ENCODE measurements around the gene ZNF483. TPM values are rescaled to one million over a fixed set of nuclear protein-coding genes. Genes with fewer than 3 reads are reported as not detected.

Gene ZNF483
- 10 to 100 TPM; 13.5 to 21.5 (median 16.5) TPM for total RNA-seq
- 21.4 TPM for total RNA-seq (2013)
- total RNA-seq, result 6.3 to 95.9 (median 44.4) reads per million in 29 experiments

- POLR2A ChIA-PET, result interaction anchor here in 1 of 2 donors (0.5 to 0.6 kb wide), 3 partner anchors 20 to 854 kb away, joined by 3 to 11 read pairs (median 6); partner anchors contain the start of gene HSDL2
- Histone ChIP-seq H3K27me3 (replicated peaks in 1 of 2; ENCODE audit: control insufficient read depth in 2 of 2, extremely low read depth in 1 of 2, insufficient read depth in 2 of 2, low read length in 1 of 2) (peaks cover 0 to 2% of the 10 kb centered on the region in 2 experiments), H3K4me1 (ENCODE audit: control insufficient read depth in 1 of 2, extremely low read depth in 1 of 2, insufficient read depth in 2 of 2, low read length in 2 of 2) (peaks cover 0 to 14% of the 10 kb centered on the region in 2 experiments), H3K36me3 (ENCODE audit: control insufficient read depth in 2 of 2, extremely low read depth in 1 of 2, insufficient read depth in 1 of 2, low read length in 1 of 2) (no peaks in the 10 kb centered on the region), H3K4me3 (ENCODE audit: control insufficient read depth in 1 of 2, extremely low read depth in 1 of 2, low read length in 1 of 2) (peak within 1 kb of the TSS; percentile 75 to 92), H3K27ac (ENCODE audit: low read length) (peak within 1 kb of the TSS; percentile 81), H3K9me3 (no peaks in the 10 kb centered on the region)
- H3K4me3 Mint-ChIP-seq, result peak within 1 kb of the TSS; percentile 79 to 94 (median 92)
- peaks cover 18% of the 10 kb centered on the region for H3K36me3 Mint-ChIP-seq
- ATAC-seq (replicated peaks in 1 of 4) (peak; percentile 80 to 94 (median 82)), DNase-seq (peak; percentile 57 to 88 (median 74))
- H3K4me1 Mint-ChIP-seq, result peaks cover 25 to 31% (median 29%) of the 10 kb centered on the region in 3 donors
- H3K27me3 Mint-ChIP-seq, result peaks cover 0 to 4% of the 10 kb centered on the region in 2 donors
- H3K27ac Mint-ChIP-seq, result peak within 1 kb of the TSS; percentile 87 to 95
- WGBS (ENCODE audit: insufficient coverage), result 4% methylated on average over 40 of the region's 66 CpGs
- CTCF ChIA-PET, result interaction anchor here in 1 of 2 donors (0.6 kb wide), 1 partner anchor 41 kb away, joined by 3 read pairs; no protein-coding TSS in a partner anchor
- H3K9me3 Mint-ChIP-seq, result no peaks in the 10 kb centered on the region
Observed at GRCh38 chr9:111525056-111525977, at the start of gene ZNF483. Gene ZNF483, plus strand, starts transcription at chr9:111525179. Its CDS starts 2,217 bp downstream, at chr9:111527396.

GRCh38 chr9:111475195-111475594, 49.8 kb upstream of the ZNF483 start:
- no peaks in the 10 kb centered on the region for H3K36me3 ChIP-seq (ENCODE audit: control insufficient read depth in 2 of 2, extremely low read depth in 1 of 2, insufficient read depth in 1 of 2, low read length in 1 of 2)
- ChIA-PET CTCF (interaction anchor here in 1 of 2 donors (0.7 kb wide), 1 partner anchor 25 kb away, joined by 4 read pairs; no protein-coding TSS in a partner anchor), POLR2A (no interaction called here)
- H3K27me3 ChIP-seq (replicated peaks in 1 of 2; ENCODE audit: control insufficient read depth in 2 of 2, extremely low read depth in 1 of 2, insufficient read depth in 2 of 2, low read length in 1 of 2), result no peaks in the 10 kb centered on the region
- H3K27ac Mint-ChIP-seq, result no peak overlapping the region
- WGBS (ENCODE audit: insufficient coverage), result 100% methylated on average over 1 of the region's 2 CpGs
- peaks cover 42 to 52% (median 49%) of the 10 kb centered on the region in 3 donors for H3K4me1 Mint-ChIP-seq
- no peaks in the 10 kb centered on the region for H3K9me3 ChIP-seq
- H3K4me3 ChIP-seq (ENCODE audit: control insufficient read depth in 1 of 2, extremely low read depth in 1 of 2, low read length in 1 of 2), result no peak overlapping the region
- peaks cover 7% of the 10 kb centered on the region for H3K36me3 Mint-ChIP-seq
- DNase-seq (no peak), ATAC-seq (replicated peaks in 1 of 4) (no peak)
- H3K27me3 Mint-ChIP-seq, result no peaks in the 10 kb centered on the region
- no peaks in the 10 kb centered on the region for H3K9me3 Mint-ChIP-seq
- H3K4me3 Mint-ChIP-seq, result no peak overlapping the region
- H3K27ac ChIP-seq (ENCODE audit: low read length), result no peak overlapping the region
- no peaks in the 10 kb centered on the region for H3K4me1 ChIP-seq (ENCODE audit: control insufficient read depth in 1 of 2, extremely low read depth in 1 of 2, insufficient read depth in 2 of 2, low read length in 2 of 2)

GRCh38 chr9:111477677-111478076, 47.3 kb upstream of the ZNF483 start:
- ChIA-PET POLR2A (interaction anchor here in 1 of 2 donors (0.6 to 0.9 kb wide), 3 partner anchors 20 to 1012 kb away, joined by 5 to 8 read pairs (median 7); no protein-coding TSS in a partner anchor), CTCF (interaction anchor here in 1 of 2 donors (0.7 kb wide), 1 partner anchor 960 kb away, joined by 9 read pairs; no protein-coding TSS in a partner anchor)
- H3K27me3 Mint-ChIP-seq, result no peaks in the 10 kb centered on the region
- WGBS (ENCODE audit: insufficient coverage), result no CpG with 5 or more reads among the region's 3 CpGs
- Histone ChIP-seq H3K27me3 (replicated peaks in 1 of 2; ENCODE audit: control insufficient read depth in 2 of 2, extremely low read depth in 1 of 2, insufficient read depth in 2 of 2, low read length in 1 of 2) (no peaks in the 10 kb centered on the region), H3K9me3 (no peaks in the 10 kb centered on the region), H3K27ac (ENCODE audit: low read length) (no peak overlapping the region), H3K4me1 (ENCODE audit: control insufficient read depth in 1 of 2, extremely low read depth in 1 of 2, insufficient read depth in 2 of 2, low read length in 2 of 2) (peaks cover under 1 to 7% of the 10 kb centered on the region in 2 experiments), H3K36me3 (ENCODE audit: control insufficient read depth in 2 of 2, extremely low read depth in 1 of 2, insufficient read depth in 1 of 2, low read length in 1 of 2) (no peaks in the 10 kb centered on the region), H3K4me3 (ENCODE audit: control insufficient read depth in 1 of 2, extremely low read depth in 1 of 2, low read length in 1 of 2) (no peak overlapping the region)
- no peak overlapping the region for H3K4me3 Mint-ChIP-seq
- no peak overlapping the region for H3K27ac Mint-ChIP-seq
- H3K4me1 Mint-ChIP-seq, result peaks cover 49 to 59% (median 54%) of the 10 kb centered on the region in 3 donors
- peaks cover 3% of the 10 kb centered on the region for H3K36me3 Mint-ChIP-seq
- no peak for ATAC-seq (replicated peaks in 1 of 4)
- no peak for DNase-seq
- no peaks in the 10 kb centered on the region for H3K9me3 Mint-ChIP-seq

- Mint-ChIP-seq H3K27ac (peak overlapping the region; percentile 77 to 83), H3K9me3 (no peaks in the 10 kb centered on the region), H3K4me3 (peak overlapping the region; percentile 81 to 85 (median 83)), H3K27me3 (no peaks in the 10 kb centered on the region), H3K36me3 (peaks cover 3% of the 10 kb centered on the region), H3K4me1 (peaks cover 33 to 45% (median 38%) of the 10 kb centered on the region in 3 donors)
- Histone ChIP-seq H3K4me1 (ENCODE audit: control insufficient read depth in 1 of 2, extremely low read depth in 1 of 2, insufficient read depth in 2 of 2, low read length in 2 of 2) (peaks cover 7 to 9% of the 10 kb centered on the region in 2 experiments), H3K27me3 (replicated peaks in 1 of 2; ENCODE audit: control insufficient read depth in 2 of 2, extremely low read depth in 1 of 2, insufficient read depth in 2 of 2, low read length in 1 of 2) (no peaks in the 10 kb centered on the region), H3K27ac (ENCODE audit: low read length) (peak overlapping the region; percentile 80), H3K36me3 (ENCODE audit: control insufficient read depth in 2 of 2, extremely low read depth in 1 of 2, insufficient read depth in 1 of 2, low read length in 1 of 2) (no peaks in the 10 kb centered on the region), H3K4me3 (ENCODE audit: control insufficient read depth in 1 of 2, extremely low read depth in 1 of 2, low read length in 1 of 2) (peak overlapping the region; percentile 91 to 92), H3K9me3 (no peaks in the 10 kb centered on the region)
- ChIA-PET CTCF (no interaction called here), POLR2A (interaction anchor here in 1 of 2 donors (1.2 kb wide), 1 partner anchor 897 kb away, joined by 10 read pairs; no protein-coding TSS in a partner anchor)
- ATAC-seq (replicated peaks in 1 of 4) (no peak), DNase-seq (peak in 1 of 35 experiments; percentile 10)
- 87% methylated on average over 8 of the region's 13 CpGs for WGBS (ENCODE audit: insufficient coverage)
Observed at GRCh38 chr9:111481885-111482636, 42.9 kb upstream of the ZNF483 start.

GRCh38 chr9:111482694-111483438, 42.1 kb upstream of the ZNF483 start:
- no peaks in the 10 kb centered on the region for H3K36me3 Mint-ChIP-seq
- Histone ChIP-seq H3K27ac (ENCODE audit: low read length) (peak overlapping the region; percentile 80), H3K36me3 (ENCODE audit: control insufficient read depth in 2 of 2, extremely low read depth in 1 of 2, insufficient read depth in 1 of 2, low read length in 1 of 2) (no peaks in the 10 kb centered on the region), H3K4me3 (ENCODE audit: control insufficient read depth in 1 of 2, extremely low read depth in 1 of 2, low read length in 1 of 2) (peak overlapping the region; percentile 91 to 92), H3K27me3 (replicated peaks in 1 of 2; ENCODE audit: control insufficient read depth in 2 of 2, extremely low read depth in 1 of 2, insufficient read depth in 2 of 2, low read length in 1 of 2) (no peaks in the 10 kb centered on the region), H3K9me3 (no peaks in the 10 kb centered on the region), H3K4me1 (ENCODE audit: control insufficient read depth in 1 of 2, extremely low read depth in 1 of 2, insufficient read depth in 2 of 2, low read length in 2 of 2) (peaks cover 7 to 9% of the 10 kb centered on the region in 2 experiments)
- ATAC-seq (replicated peaks in 1 of 4) (peak; percentile 41 to 56 (median 45)), DNase-seq (peak; percentile 13 to 66 (median 41))
- H3K27ac Mint-ChIP-seq, result peak overlapping the region; percentile 77 to 83
- peaks cover 2 to 5% of the 10 kb centered on the region in 2 donors for H3K27me3 Mint-ChIP-seq
- WGBS (ENCODE audit: insufficient coverage), result under 1% methylated on average over 75 of the region's 76 CpGs
- ChIA-PET CTCF (interaction anchor here in 1 of 2 donors (0.6 kb wide), 1 partner anchor 148 kb away, joined by 4 read pairs; the partner anchor contains the start of gene DNAJC25), POLR2A (interaction anchor here (0.6 to 1.2 kb wide), 3 partner anchors 40 to 896 kb away, joined by 5 to 10 read pairs (median 7); no protein-coding TSS in a partner anchor)
- peaks cover 32 to 38% (median 33%) of the 10 kb centered on the region in 3 donors for H3K4me1 Mint-ChIP-seq
- H3K4me3 Mint-ChIP-seq, result peak overlapping the region; percentile 81 to 85 (median 83)
- H3K9me3 Mint-ChIP-seq, result no peaks in the 10 kb centered on the region
